Panc1 (cell line): Measurements from ENCODE around the gene PHLDA3.

Experiments
- POLR2AphosphoS5 ChIP-seq: IDR thresholded peaks from 2 replicates; pipeline ENCODE4 v1.6.1; 2012; ENCODE audit warnings: mild to moderate bottlenecking, low read depth, low read length, moderate library complexity
- SIN3A ChIP-seq: IDR thresholded peaks from 2 replicates; pipeline ENCODE4 v1.6.1; 2012; ENCODE audit warnings: low read depth, mild to moderate bottlenecking, low read length, moderate library complexity, borderline replicate concordance; ENCODE audit not compliant: insufficient read depth
- TF ChIP-seq, protein P1 (sequence below): fragments of 450-650 bp; IDR thresholded peaks from 2 replicates; pipeline ENCODE4 v1.5.1; 2017; ENCODE audit warnings: mild to moderate bottlenecking

DNA sequence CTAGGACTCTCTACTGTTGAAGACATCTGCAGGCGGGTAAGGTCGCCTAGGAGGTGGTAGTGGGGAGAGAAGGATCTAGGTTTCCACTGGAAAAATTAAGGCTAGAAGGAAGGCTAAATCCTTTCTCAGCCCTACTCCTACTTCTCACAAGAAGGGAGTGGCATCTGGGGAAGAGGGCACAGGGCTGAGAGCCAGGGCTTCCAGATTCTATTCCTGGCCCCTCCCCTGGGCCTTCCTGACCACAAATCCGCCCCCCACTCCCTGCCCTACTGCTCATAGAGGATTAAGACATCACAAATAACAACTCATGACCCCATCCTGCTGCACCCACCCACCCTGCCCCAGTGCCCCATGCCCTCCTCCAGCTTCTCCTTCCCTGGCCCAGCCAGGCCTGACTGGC is 2.5 kb downstream of the PHLDA3 start:
- TF ChIP-seq, protein P1, sequence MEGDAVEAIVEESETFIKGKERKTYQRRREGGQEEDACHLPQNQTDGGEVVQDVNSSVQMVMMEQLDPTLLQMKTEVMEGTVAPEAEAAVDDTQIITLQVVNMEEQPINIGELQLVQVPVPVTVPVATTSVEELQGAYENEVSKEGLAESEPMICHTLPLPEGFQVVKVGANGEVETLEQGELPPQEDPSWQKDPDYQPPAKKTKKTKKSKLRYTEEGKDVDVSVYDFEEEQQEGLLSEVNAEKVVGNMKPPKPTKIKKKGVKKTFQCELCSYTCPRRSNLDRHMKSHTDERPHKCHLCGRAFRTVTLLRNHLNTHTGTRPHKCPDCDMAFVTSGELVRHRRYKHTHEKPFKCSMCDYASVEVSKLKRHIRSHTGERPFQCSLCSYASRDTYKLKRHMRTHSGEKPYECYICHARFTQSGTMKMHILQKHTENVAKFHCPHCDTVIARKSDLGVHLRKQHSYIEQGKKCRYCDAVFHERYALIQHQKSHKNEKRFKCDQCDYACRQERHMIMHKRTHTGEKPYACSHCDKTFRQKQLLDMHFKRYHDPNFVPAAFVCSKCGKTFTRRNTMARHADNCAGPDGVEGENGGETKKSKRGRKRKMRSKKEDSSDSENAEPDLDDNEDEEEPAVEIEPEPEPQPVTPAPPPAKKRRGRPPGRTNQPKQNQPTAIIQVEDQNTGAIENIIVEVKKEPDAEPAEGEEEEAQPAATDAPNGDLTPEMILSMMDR = no peak
- TF ChIP-seq SIN3A (no peak), POLR2AphosphoS5 (no peak)
